Activated B cell treated with CpG ODN at 0.5 μM for 24 hours (primary cell): ENCODE data around the gene ZNF225. TPM values are rescaled to one million over a fixed set of nuclear protein-coding genes. Genes with fewer than 3 reads are reported as not detected.

Experiments used
- ATAC-seq: fragments of 200-7000 bp; cut with Tn5 transposase; one replicate; pipeline ENCODE4 v1.10.0; 2021; ENCODE audit warnings: low read depth, mild to moderate bottlenecking, moderate library complexity
- CTCF ChIA-PET: fragments of 350-600 bp; sonication (Branson Sonifier 250); formaldehyde crosslinking; loops from one replicate; lab custom pipeline; 2021; ENCODE audit warnings: antibody characterized with exemption; lab: Charles Lee
- POLR2A ChIA-PET: fragments of 350-600 bp; sonication (Branson Sonifier 250); formaldehyde crosslinking; loops from one replicate; lab custom pipeline; 2021; ENCODE audit warnings: antibody characterized with exemption; lab: Charles Lee
- DNase-seq: peaks from one replicate; pipeline ENCODE4 v3.0.0; 2022
- H3K27ac Mint-ChIP-seq: one replicate; pipeline ENCODE4 v1.8.0; 2020; ENCODE audit warnings: mixed read lengths
- H3K27me3 Mint-ChIP-seq: one replicate; pipeline ENCODE4 v1.8.0; 2021; ENCODE audit warnings: mixed read lengths
- H3K36me3 Mint-ChIP-seq: one replicate; pipeline ENCODE4 v1.8.0; 2021; ENCODE audit warnings: low read depth, mixed read lengths
- H3K4me1 Mint-ChIP-seq: one replicate; pipeline ENCODE4 v1.8.0; 2021; ENCODE audit warnings: mixed read lengths
- H3K4me3 Mint-ChIP-seq: one replicate; pipeline ENCODE4 v1.8.0; 2020; ENCODE audit warnings: mild to moderate bottlenecking, mixed read lengths
- H3K9me3 Mint-ChIP-seq: one replicate; pipeline ENCODE4 v1.8.0; 2020; ENCODE audit warnings: mixed read lengths
- intact Hi-C: fragments of 100-400 bp; cut with micrococcal nuclease; formaldehyde crosslinking; loops from one replicate; pipeline ENCODE4 v1.15.1; 2024
- total RNA-seq: library from RNA; stranded (reverse); gene quantifications from 2 replicates; pipeline ENCODE4 v1.2.3, GENCODE V29; 2022
- TF ChIP-seq, protein P1 (sequence below): fragments of 200-600 bp; IDR thresholded peaks from one replicate; pipeline ENCODE4 v1.8.0; 2022; ENCODE audit warnings: antibody characterized with exemption, mild to moderate bottlenecking

Gene ZNF225
- total RNA-seq, 1 donor from 2014 or later = 9.2 TPM

DNA sequence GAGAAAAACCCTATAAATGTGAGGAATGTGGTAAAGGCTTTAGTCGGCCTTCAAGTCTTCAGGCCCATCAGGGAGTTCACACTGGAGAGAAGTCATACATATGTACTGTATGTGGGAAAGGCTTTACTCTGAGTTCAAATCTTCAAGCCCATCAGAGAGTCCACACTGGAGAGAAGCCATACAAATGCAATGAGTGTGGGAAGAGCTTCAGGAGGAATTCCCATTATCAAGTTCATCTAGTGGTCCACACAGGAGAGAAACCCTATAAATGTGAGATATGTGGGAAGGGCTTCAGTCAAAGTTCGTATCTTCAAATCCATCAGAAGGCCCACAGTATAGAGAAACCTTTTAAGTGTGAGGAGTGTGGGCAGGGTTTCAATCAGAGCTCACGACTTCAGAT lies 63.4 kb downstream of the ZNF225 start:
- Mint-ChIP-seq H3K36me3 (peaks cover 66% of the 10 kb centered on the region), H3K27ac (no peak overlapping the region), H3K4me3 (no peak overlapping the region), H3K4me1 (no peaks in the 10 kb centered on the region), H3K9me3 (peaks cover 59% of the 10 kb centered on the region), H3K27me3 (no peaks in the 10 kb centered on the region)
- DNase-seq (no peak), ATAC-seq (no peak)
- TF ChIP-seq, protein P1, sequence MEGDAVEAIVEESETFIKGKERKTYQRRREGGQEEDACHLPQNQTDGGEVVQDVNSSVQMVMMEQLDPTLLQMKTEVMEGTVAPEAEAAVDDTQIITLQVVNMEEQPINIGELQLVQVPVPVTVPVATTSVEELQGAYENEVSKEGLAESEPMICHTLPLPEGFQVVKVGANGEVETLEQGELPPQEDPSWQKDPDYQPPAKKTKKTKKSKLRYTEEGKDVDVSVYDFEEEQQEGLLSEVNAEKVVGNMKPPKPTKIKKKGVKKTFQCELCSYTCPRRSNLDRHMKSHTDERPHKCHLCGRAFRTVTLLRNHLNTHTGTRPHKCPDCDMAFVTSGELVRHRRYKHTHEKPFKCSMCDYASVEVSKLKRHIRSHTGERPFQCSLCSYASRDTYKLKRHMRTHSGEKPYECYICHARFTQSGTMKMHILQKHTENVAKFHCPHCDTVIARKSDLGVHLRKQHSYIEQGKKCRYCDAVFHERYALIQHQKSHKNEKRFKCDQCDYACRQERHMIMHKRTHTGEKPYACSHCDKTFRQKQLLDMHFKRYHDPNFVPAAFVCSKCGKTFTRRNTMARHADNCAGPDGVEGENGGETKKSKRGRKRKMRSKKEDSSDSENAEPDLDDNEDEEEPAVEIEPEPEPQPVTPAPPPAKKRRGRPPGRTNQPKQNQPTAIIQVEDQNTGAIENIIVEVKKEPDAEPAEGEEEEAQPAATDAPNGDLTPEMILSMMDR = no peak
- intact Hi-C loops = no loop called here
- POLR2A ChIA-PET = no interaction called here
- CTCF ChIA-PET = no interaction called here

DNA sequence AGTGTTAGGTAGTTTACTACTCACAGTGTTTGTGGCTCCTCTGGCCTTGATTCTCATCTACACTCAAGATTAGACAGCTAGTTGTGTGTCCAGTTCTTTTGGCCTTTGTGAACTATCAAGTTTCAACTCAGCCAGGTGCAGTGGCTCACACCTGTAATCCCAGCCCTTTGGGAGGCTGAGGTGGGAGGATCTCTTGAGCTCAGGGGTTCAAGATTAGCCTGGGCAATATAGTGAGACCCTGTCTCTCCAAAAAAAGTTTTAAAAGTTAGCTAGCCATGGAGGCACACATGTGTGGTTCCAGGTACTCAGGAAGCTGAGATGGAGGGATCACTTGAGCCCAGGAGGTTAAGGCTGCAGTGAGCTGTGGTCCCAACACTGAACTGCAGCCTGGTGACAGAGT lies 67.8 kb downstream of the ZNF225 start:
- no peak overlapping the region for H3K4me3 Mint-ChIP-seq
- H3K27me3 Mint-ChIP-seq = no peaks in the 10 kb centered on the region
- CTCF ChIA-PET = no interaction called here
- peaks cover 53% of the 10 kb centered on the region for H3K9me3 Mint-ChIP-seq
- no peaks in the 10 kb centered on the region for H3K4me1 Mint-ChIP-seq
- intact Hi-C loops = no loop called here
- ATAC-seq = no peak
- no peak overlapping the region for H3K27ac Mint-ChIP-seq
- no peak for DNase-seq
- TF ChIP-seq, protein P1 = no peak
- peaks cover 22% of the 10 kb centered on the region for H3K36me3 Mint-ChIP-seq
- POLR2A ChIA-PET = no interaction called here

DNA sequence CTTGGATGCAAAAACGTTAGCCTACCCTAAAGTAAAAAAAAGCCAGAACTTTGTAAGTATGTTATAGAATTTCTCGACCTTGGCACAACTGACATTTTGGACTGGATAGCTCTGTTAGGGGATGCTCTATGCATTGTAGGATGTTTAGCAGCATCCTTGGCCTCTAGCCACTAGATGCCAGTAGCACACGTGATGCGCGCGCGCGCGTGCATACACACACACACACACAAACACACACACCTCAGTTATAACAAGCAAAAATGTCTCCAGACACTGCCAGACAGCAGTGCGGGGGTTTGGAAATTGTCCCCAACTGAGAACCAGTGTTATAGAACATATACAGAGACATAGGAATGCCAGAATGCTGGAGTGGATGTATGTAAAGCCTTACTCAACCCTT lies 68.9 kb downstream of the ZNF225 start:
- Mint-ChIP-seq H3K27me3 (no peaks in the 10 kb centered on the region), H3K36me3 (peaks cover 12% of the 10 kb centered on the region), H3K4me3 (no peak overlapping the region), H3K27ac (no peak overlapping the region), H3K4me1 (no peaks in the 10 kb centered on the region), H3K9me3 (peaks cover 47% of the 10 kb centered on the region)
- ChIA-PET CTCF (no interaction called here), POLR2A (no interaction called here)
- intact Hi-C loops = no loop called here
- TF ChIP-seq, protein P1 = no peak
- ATAC-seq (no peak), DNase-seq (no peak)

Other genes starting within 250 kb of the ZNF225 start
- 1.7 and 1.9 TPM in 2 replicates for gene ZNF404, start 229.4 kb upstream of the ZNF225 start, total RNA-seq
- gene ZNF45, start 178.1 kb upstream of the ZNF225 start, total RNA-seq = 17.2 and 19.1 TPM in 2 replicates
- 2.6 TPM in 2 replicates for gene ZNF221, start 162.2 kb upstream of the ZNF225 start, total RNA-seq
- gene ZNF155, start 129.2 kb upstream of the ZNF225 start, total RNA-seq = 7.0 and 9.4 TPM in 2 replicates
- gene ZNF230, start 110.4 kb upstream of the ZNF225 start, total RNA-seq = 12.1 and 15.0 TPM in 2 replicates
- gene ZNF222, start 88.0 kb upstream of the ZNF225 start, total RNA-seq = 6.0 and 6.7 TPM in 2 replicates
- 3.6 and 4.5 TPM in 2 replicates for gene ZNF223, start 61.4 kb upstream of the ZNF225 start, total RNA-seq
- gene ZNF284, start 41.2 kb upstream of the ZNF225 start, total RNA-seq = 2.1 and 2.3 TPM in 2 replicates
- 49.2 and 53.3 TPM in 2 replicates for gene ZNF224, start 19.0 kb upstream of the ZNF225 start, total RNA-seq
- 14.8 and 18.8 TPM in 2 replicates for gene ZNF234, start 28.2 kb downstream of the ZNF225 start, total RNA-seq
- gene ZNF226, start 51.7 kb downstream of the ZNF225 start, total RNA-seq = 37.7 and 38.3 TPM in 2 replicates
- gene ZNF227, start 99.1 kb downstream of the ZNF225 start, total RNA-seq = 33.1 and 36.9 TPM in 2 replicates
- 0.18 and 0.81 TPM in 2 replicates for gene ZNF233, start 146.5 kb downstream of the ZNF225 start, total RNA-seq
- 11.6 and 14.5 TPM in 2 replicates for gene ZNF235, start 191.6 kb downstream of the ZNF225 start, total RNA-seq
- 2.5 and 2.8 TPM in 2 replicates for gene ZNF112, start 243.3 kb downstream of the ZNF225 start, total RNA-seq